H1 (cell line): ENCODE results near the gene PRKD3. TPM values are rescaled to one million over a fixed set of nuclear protein-coding genes. Genes with fewer than 3 reads are reported as not detected.

Source experiments
- ATF2 ChIP-seq: IDR thresholded peaks from 2 replicates; pipeline ENCODE4 v1.6.1; 2012; ENCODE audit warnings: low read length, inconsistent platforms
- BCL11A ChIP-seq, 2 experiments: IDR thresholded peaks; one replicate each; pipeline ENCODE4 v1.6.1; 2011; ENCODE audit warnings: low read depth in 2 of 2, low read length in 2 of 2, mild to moderate bottlenecking in 2 of 2
- CHD7 ChIP-seq: fragments of 300-600 bp; sonication (generic); IDR thresholded peaks from 2 replicates; pipeline ENCODE4 v1.7.1; 2012; ENCODE audit warnings: low read length, moderate library complexity, mild to moderate bottlenecking, inconsistent platforms; ENCODE audit not compliant: insufficient replicate concordance
- CREB1 ChIP-seq: IDR thresholded peaks from 2 replicates; pipeline ENCODE4 v1.6.1; 2012; ENCODE audit warnings: inconsistent platforms
- KDM4A ChIP-seq: IDR thresholded peaks from one replicate; pipeline ENCODE4 v1.7.1; 2012; ENCODE audit warnings: low read depth, mild to moderate bottlenecking, moderate library complexity, low read length, inconsistent platforms; ENCODE audit not compliant: severe bottlenecking
- KDM5A ChIP-seq: fragments of 200-600 bp; IDR thresholded peaks from 2 replicates; pipeline ENCODE4 v1.7.1; 2012; ENCODE audit warnings: mild to moderate bottlenecking, low read length, inconsistent platforms, mixed read lengths
- PHF8 ChIP-seq: fragments of 200-600 bp; sonication (generic); conservative IDR thresholded peaks from 2 replicates; pipeline ENCODE4 v1.7.1; 2012; ENCODE audit warnings: low read depth, mild to moderate bottlenecking, inconsistent platforms, low read length, moderate library complexity
- POU5F1 ChIP-seq: IDR thresholded peaks from 2 replicates; pipeline ENCODE4 v1.6.1; 2011; ENCODE audit warnings: low read depth, mild to moderate bottlenecking, low read length, moderate library complexity
- SP1 ChIP-seq: IDR thresholded peaks from 2 replicates; pipeline ENCODE4 v1.6.1; 2011; ENCODE audit warnings: low read depth, low read length
- SP2 ChIP-seq: IDR thresholded peaks from 2 replicates; pipeline ENCODE4 v1.6.1; 2012; ENCODE audit warnings: mild to moderate bottlenecking, low read length, inconsistent platforms
- TBP ChIP-seq: IDR thresholded peaks from 2 replicates; pipeline ENCODE4 v1.6.1; 2011; ENCODE audit warnings: low read depth, low read length, improper control_type of control experiment
- polyA plus RNA-seq, 7 experiments: library from polyadenylated mRNA; depleted of rRNA in 3 of 7; stranded (reverse) in 5 of 7; unstranded in 2 of 7; fragments of >200 nt in 5 of 7; fragments of 200-250 nt in 2 of 7; gene quantifications; 1 replicate in 5 of 7; 2 replicates in 1 of 7; 4 replicates in 1 of 7; pipeline versions ENCODE4 v1.2.1 to v1.2.3, GENCODE V29; 2011 to 2013; ENCODE audit warnings: missing spikeins in 2 of 7, mixed read lengths in 2 of 7
- total RNA-seq: library from RNA; stranded (reverse); fragmentation: NEBNext Ultra II Directional; extraction: Animal tissue kit (Norgen Biotek cat#: 25700); gene quantifications from 2 replicates; pipeline ENCODE4 v1.2.1, GENCODE V29; 2021

PRKD3 gene
- total and polyA plus RNA-seq, 2 of the 8 experiments (the other 6 are each of a cell fraction or from before 2014, with no cell fraction given): 12.0 to 63.3 TPM

GRCh38 chr2:37283207-37283606 lies 41.4 kb downstream of the PRKD3 start (continued):
- TF ChIP-seq CHD7 (no peak), SP2 (no peak), KDM4A (no peak), CREB1 (no peak), POU5F1 (no peak), TBP (no peak), SP1 (no peak), ATF2 (no peak), KDM5A (no peak), PHF8 (no peak), BCL11A (IDR thresholded peaks at IDR 0.05; ENCODE audit: low read depth in 2 of 2, low read length in 2 of 2) (no peak)
